Inflammatory macrophage (primary cell): ENCODE results near the gene CDRT15.
"Not testable (repeated sequence)": the region's sequence is repeated elsewhere in the genome, so short reads cannot be mapped to it uniquely, and the experiment has no call there.

Source experiments
- DNase-seq, 2 donors: peaks; one replicate each; pipeline ENCODE4 v3.0.0-alpha.2; 2020 to 2022
- total RNA-seq, 18 experiments: gene quantifications; one replicate each; lab custom pipeline; 2026; ENCODE audit warnings: mixed read lengths in 6 of 18, inconsistent platforms in 2 of 18; lab: John Stamatoyannopoulos, UW

The CDRT15 gene
- total RNA-seq = 0 to 0.04 (median 0) reads per million in 18 experiments

- not testable (repeated sequence) for DNase-seq
These were observed at the start of gene CDRT15 for GRCh38 chr17:14236762-14237161. TSS of gene CDRT15 (minus strand) at chr17:14236862. CDS start at chr17:14236833, 29 bp downstream.

DNA sequence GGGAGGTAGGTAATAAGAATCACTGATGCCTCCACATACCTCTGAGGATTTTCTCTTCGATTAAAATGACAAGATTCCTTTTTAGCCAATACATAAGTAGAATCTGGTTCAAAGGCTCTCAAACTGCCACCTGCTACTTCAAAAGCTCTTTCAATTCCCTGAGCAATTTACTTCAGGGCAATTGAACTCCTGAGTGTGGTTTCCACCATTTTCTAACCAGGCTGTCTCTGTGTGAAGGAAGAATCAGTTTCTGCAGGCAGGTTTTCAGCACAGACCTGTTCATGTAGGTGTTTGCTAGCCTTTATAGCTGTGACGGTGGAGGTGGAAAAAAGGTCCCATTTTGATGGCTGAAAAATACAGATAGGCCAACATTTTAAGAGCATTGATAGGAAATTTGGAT lies 46.1 kb upstream of the CDRT15 start:
- DNase-seq = no peak

- DNase-seq = no peak
These were observed 44.9 kb upstream of the CDRT15 start for GRCh38 chr17:14281530-14281929.

GRCh38 chr17:14276535-14277250 lies 40.0 kb upstream of the CDRT15 start:
- no peak for DNase-seq

DNA sequence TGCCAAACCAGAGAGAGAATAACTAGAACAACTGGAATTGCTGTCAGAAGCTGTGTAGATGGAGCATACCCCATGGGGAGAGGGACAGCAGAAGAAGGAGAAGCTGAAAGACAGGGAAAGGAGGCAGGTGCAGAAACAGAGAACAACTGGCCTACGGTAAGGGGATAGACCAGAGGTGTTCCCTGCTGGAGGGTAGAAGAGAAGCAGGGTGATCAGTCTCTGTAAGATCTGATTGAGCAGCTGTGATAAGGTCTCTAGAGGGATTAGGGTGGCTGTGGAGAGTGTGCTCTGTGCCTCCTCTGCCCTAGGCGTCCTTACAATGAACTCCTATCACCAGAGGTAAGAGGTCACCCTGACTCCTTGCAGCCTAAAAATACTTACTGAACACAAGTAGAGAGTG lies 33.8 kb upstream of the CDRT15 start:
- DNase-seq = no peak

DNA sequence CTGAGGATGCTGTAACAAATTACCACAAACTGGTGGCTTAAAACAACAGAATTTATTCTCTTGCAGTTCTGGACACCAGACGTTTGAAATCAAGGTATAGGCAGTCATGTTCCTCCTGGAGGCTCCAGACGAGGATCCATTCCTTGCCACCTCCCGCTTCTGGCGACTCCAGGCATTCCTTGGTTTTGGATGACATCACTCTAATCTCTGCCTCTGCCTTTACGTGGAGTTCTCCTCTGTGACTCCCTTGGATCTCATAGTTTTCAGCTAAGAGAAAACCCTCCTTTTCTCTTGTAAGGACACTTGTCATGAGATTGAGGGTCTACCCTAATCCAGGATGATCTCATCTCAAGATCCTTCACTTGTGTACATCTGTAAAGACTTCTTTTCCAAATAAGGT lies 32.8 kb upstream of the CDRT15 start:
- DNase-seq = no peak

DNA sequence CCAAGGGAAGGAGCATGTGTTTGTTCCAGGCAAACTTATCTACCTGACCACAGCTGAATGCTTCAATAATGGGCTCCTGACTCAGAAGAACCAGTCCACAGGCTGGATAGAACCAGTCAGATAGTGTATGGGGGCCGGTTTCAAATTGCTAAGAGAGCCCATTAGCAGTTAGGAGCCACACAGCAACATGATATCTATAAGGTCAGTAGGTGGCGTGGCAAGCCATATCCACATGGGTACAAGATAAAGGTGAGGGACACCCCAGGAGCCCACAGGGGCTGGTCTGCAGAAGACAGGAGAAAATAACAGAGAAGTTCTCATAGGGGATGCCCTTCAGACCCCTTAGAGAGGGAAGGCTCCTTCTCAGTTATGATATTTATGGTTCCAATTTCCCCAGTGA lies 31.6 kb upstream of the CDRT15 start:
- no peak for DNase-seq

DNA sequence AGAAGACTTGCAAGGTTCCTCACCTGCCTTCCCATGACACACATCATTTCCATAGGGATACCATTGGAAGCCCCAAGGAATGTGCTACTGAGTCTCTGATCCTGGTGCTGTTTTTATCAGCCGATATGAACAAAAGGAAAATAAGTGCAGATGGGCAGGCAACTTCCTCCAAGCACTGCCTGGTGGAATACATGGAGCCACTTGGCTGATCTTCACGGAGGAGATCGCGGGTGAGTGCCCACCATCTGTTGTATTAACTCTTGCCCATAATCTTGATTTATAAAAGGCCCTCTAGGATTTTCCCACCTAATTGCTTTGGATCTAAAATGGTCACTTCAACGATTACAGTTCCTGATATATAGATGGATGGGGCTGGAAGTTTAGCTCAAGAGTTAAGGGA lies 24.7 kb upstream of the CDRT15 start:
- DNase-seq = no peak

DNA sequence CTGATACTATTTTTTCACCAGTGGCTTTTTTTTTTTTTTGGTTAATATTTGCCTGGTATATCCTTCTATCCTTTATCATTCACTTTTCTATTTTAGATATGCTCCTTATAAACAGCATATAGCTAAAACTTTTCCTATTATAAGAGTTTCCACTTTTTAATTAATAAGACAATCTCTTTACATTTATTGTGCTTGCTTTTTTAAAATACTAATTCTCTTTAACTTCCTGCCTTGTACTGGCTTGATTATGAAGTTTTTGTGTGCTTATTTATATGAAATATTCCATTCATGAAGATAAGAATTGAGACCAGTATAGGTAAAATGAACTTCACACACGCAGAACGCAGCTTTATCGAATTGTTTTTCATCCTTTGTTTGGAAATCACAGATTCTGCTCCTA lies 9.0 kb upstream of the CDRT15 start:
- DNase-seq = no peak

DNA sequence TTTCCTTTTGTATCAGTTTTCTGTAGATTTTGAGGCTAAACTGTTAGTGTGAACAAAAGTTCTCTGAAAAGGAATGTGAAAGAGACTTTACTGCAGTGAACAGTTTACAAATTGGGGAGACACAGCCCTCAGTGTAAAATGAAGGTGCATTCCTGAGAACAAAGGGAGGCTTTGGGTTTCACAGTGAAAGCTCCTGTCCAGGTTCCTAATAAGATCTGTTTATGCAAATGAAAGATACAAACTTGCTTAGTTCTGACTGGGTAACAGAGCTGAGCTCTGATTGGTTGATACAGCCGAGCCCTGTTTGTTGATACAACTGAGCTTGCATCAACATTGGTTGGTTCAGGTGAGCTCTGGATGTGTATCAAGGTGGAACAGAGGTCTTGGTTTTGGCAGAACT lies 8.3 kb upstream of the CDRT15 start:
- no peak for DNase-seq

GRCh38 chr17:14239271-14239670 lies 2.6 kb upstream of the CDRT15 start:
- not testable (repeated sequence) for DNase-seq

DNA sequence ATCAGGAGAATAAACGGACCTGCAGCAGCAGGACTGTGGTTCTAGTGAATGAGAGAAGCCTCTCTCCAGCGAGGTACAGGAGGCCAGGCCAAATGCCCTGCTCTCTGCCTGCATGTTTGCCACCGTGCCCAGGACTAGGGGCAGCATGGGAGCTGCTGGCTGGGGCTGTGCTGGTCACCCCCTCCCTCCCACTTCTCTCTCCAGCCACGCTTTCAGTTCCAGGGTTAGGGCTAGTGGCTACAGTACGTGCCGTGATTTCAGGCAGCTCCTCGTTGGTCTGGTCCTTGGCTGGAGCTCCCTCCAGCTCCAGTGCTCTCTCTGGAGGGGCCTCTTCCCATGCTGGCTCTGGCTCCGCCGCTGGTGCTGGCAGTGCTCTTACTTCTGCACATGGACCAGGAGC lies 630 bp downstream of the CDRT15 start:
- DNase-seq = not testable (repeated sequence)

GRCh38 chr17:14235047-14235446 lies 1.6 kb downstream of the CDRT15 start:
- DNase-seq = not testable (repeated sequence)

DNA sequence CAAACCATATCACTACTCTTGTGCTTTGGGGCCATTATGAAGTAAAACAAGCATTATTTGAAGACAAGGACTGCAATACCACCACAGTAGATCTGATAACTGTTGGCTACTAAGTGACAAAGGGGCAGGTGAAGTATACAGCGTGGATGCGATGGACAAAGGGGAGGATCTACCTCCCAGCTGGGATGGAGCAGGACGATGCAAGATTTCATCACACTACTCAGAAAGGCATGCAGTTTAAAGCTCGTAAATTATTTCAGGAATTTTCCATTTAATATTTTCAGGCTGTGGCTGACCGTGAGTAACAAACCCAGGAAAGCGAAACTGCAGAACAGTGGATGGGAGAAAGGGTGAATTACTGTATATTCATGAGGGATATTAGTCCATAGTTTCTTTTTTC lies 5.5 kb downstream of the CDRT15 start:
- DNase-seq = not testable (repeated sequence)

DNA sequence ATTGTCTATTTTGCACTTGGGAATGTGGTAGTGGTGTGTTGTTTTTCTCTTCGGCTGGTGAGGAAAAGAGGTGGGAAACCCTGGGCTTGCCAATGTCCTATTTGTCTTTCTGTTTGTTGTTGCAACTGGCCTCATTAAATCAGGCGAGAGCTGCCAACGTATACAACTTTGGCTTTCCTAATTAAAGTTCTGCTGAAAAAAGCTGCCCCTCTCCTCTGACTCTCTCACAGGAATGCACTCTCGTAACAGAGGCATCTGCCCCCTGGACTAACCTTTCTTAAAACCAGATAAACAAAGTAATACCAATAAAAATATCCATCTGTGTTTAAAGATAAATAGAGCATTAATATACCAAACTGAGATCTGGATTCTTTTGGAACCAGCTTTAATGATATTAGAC lies 7.8 kb downstream of the CDRT15 start:
- DNase-seq = no peak

DNA sequence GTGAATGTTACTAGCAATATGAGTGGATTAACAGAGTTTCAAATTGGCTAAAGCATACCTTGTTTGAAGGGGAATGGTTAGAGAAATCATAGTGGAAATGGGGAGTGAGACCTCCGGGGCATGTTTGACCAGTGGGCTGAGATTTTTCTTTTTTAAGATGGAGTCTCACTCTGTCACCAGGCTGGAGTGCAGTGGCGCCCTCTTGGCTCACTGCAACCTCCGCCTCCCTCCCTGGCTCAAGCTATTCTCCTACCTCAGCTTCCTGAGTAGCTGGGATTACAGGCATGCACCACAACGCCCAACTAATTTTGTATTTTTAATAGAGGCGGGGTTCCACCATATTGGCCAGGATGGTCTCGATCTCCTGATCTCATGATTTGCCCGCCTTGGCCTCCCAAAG lies 9.6 kb downstream of the CDRT15 start:
- no peak for DNase-seq

DNA sequence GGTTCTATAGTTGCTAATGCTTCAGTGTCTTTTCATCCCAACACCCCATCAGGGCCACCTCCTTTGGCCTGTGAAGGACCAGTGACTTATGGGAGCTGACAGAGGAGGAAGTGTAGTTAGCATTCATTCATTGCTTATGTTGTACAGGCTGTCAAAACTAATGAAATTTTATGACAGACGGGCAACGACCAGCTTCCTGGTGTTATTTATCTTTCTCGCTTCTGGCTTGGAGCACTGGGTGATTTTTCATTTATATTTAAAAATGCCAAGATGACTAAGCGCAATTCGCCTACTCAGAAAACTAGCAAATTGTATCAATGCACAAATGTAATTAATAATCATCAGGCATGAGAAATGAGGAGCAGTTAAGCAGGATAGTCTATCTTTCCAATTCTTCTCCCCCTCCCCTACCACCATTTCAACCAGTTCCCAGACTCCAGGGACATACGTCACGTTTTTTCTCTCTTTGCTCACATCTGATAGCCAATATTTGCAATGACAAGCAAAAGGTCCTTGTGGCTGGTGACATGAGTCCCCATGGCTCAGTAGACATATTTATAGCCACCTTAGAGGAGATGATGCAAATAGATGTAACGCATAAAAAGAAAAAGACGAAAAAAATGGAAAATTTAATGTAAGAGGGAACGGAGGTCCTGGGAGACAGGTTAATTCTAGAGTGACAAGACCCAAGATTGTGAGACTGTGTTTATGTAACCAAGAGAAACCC lies 11.2 kb downstream of the CDRT15 start:
- DNase-seq = no peak

- DNase-seq = no peak
These were observed 14.1 kb downstream of the CDRT15 start for GRCh38 chr17:14222611-14223010.

DNA sequence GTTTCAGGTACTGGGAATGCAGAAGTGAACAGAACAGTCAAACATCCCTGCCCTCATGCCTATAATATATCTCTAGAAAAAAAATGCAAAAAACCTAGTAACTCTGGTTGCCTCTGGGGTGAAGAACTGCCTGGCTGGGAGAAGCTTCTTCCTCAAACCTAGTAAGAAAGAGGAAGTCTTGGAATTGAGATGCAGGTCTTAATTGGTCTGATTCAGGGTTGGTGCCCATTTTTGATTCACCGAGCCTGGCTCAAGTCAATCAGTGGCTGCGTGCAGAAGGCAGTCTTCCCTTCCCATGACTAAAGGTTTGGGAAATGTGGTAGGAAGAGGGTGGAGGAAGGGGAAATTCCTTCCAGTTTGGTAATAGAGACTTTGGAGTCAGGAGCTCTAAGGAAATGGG lies 22.4 kb downstream of the CDRT15 start:
- DNase-seq = peak; percentile 23 to 42

DNA sequence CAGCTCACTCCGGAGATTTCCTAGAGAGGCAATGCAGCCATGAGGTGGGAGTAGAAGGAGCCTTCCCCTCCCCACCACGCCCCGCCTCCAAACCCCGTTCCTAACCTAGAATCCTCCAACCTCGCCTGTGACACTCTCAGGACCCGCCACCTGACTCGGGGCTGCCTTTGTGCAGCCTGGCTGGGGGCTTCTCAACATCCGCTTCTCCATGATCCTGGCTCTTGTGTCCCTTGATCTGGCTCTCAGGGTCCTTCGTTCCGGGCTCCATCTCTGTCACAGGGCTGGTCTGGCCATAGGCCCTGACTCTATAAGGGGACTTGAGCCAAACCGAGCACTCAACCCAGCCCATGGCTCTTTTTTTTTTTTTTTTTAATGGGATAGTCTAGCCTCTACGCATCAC lies 24.3 kb downstream of the CDRT15 start:
- no peak for DNase-seq

DNA sequence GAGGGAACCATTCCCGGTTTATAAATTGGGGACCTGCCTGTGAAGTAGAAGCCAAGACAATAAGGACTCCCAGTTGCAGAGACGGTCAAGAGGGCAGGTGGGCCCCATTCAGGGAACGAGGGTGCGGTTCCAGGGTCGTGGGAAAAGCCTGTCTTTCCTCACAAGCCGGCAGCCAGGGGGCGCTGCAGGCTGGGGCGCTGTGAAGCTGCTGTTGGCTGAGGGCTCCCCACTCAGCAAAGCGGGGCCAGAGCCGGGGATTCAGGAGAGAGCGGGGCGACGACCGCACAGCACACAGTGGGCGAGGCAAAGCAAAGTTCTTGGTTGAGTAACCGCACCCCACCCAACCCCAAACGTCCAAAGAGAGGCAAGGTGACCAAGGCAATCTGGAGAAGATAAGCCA lies 24.9 kb downstream of the CDRT15 start:
- DNase-seq = peak; percentile 11 to 44

GRCh38 chr17:14211246-14211645 lies 25.4 kb downstream of the CDRT15 start:
- DNase-seq = no peak

DNA sequence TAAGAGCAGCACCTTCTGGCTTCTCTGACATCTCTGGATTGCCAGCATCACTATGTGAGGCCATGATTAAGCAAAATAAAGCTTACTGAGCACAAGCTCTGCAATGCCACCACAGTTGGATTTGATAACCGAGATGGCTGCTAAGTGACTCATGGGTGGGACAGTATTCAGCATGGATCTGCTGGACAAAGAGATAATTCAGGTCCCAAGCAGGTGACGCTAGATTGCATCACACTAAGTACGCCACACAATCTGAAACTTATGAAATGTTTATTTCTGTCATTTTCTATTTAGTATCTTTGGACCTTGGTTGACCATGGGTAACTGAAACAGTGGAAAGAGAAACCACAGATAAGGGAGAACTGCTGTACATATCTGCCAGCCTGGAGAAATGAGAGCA lies 27.4 kb downstream of the CDRT15 start:
- no peak for DNase-seq

- DNase-seq = no peak
These were observed 28.9 kb downstream of the CDRT15 start for GRCh38 chr17:14207791-14208190.
